GM18517 (cell line): ENCODE data around the gene EBF4.

ENCODE experiments used
- ATAC-seq: cut with Tn5 transposase; IDR thresholded peaks from one replicate; pipeline ENCODE4 v1.9.1; 2021; ENCODE audit warnings: mild to moderate bottlenecking, moderate library complexity; ENCODE audit not compliant: unreplicated experiment

EBF4 gene

GRCh38 chr20:2692036-2692885, at the start of gene EBF4:
EBF4 (plus strand) TSS chr20:2692780; CDS start chr20:2693646, 866 bp downstream.
- no peak for ATAC-seq

- no peak for ATAC-seq
Observed at GRCh38 chr20:2643708-2644107, 48.9 kb upstream of the EBF4 start.

GRCh38 chr20:2651772-2652723, 40.5 kb upstream of the EBF4 start, which contains the start of gene NOP56:
NOP56 (plus strand) TSS chr20:2652632; CDS start chr20:2652661, 29 bp downstream.
- ATAC-seq = peak; percentile 75

GRCh38 chr20:2652724-2653555, 39.6 kb upstream of the EBF4 start:
- ATAC-seq = peak; percentile 41

- ATAC-seq = no peak
Observed at GRCh38 chr20:2653556-2654383, 38.8 kb upstream of the EBF4 start.

GRCh38 chr20:2654384-2654822, 38.2 kb upstream of the EBF4 start:
- no peak for ATAC-seq

GRCh38 chr20:2654831-2655230, 37.7 kb upstream of the EBF4 start:
- no peak for ATAC-seq

- ATAC-seq = no peak
Observed at GRCh38 chr20:2655331-2656116, 37.1 kb upstream of the EBF4 start.

- no peak for ATAC-seq
Observed at GRCh38 chr20:2656471-2657117, 36.0 kb upstream of the EBF4 start.

GRCh38 chr20:2657241-2657640, 35.3 kb upstream of the EBF4 start:
- no peak for ATAC-seq

- ATAC-seq = no peak
Observed at GRCh38 chr20:2657674-2658073, 34.9 kb upstream of the EBF4 start.

- no peak for ATAC-seq
Observed at GRCh38 chr20:2658414-2659354, 33.9 kb upstream of the EBF4 start.

GRCh38 chr20:2659547-2659946, 33.0 kb upstream of the EBF4 start:
- ATAC-seq = no peak

GRCh38 chr20:2663364-2663886, 29.2 kb upstream of the EBF4 start:
- no peak for ATAC-seq

- peak; percentile 84 for ATAC-seq
Observed at GRCh38 chr20:2663887-2664719, 28.5 kb upstream of the EBF4 start, which contains the start of gene IDH3B. IDH3B (minus strand) TSS chr20:2664216; CDS start chr20:2664188, 28 bp downstream.

GRCh38 chr20:2671977-2672376, 20.6 kb upstream of the EBF4 start:
- no peak for ATAC-seq
